Pancreas (tissue), 10 donors: Measurements from ENCODE around the gene FASN. TPM values are rescaled to one million over a fixed set of nuclear protein-coding genes. Genes with fewer than 3 reads are reported as not detected.
A peak's percentile ranks its signal among the peaks of the same experiment; 100 is the strongest.

ENCODE experiments used
- ATAC-seq, 4 donors: fragments of 200-7000 bp; cut with Tn5 transposase; one replicate each; pipeline versions ENCODE4 v1.8.0 to v1.9.1; 2020; ENCODE audit warnings: mild to moderate bottlenecking in 4 of 4, moderate library complexity in 4 of 4
- DNase-seq, 6 donors: peaks; one replicate each; pipeline ENCODE4 v3.0.0-alpha.2; 2020
- FAIRE-seq: peaks from 2 replicates; lab custom pipeline; 2012; peaks lifted over from hg19 to GRCh38; lab: Jason Lieb, UNC
- H3K27ac ChIP-seq, 4 donors: fragments of 200-600 bp; sonication (generic); 1 replicate in 3 of 4; 2 replicates in 1 of 4; pipeline versions ENCODE4 v1.5.0 to v1.8.0; 2020
- H3K27me3 ChIP-seq, 4 donors: fragments of 200-600 bp; one replicate each; pipeline ENCODE4 v1.8.0; 2021
- H3K36me3 ChIP-seq, 3 donors: fragments of 200-600 bp; sonication (generic) in 1 of 3; one replicate each; pipeline versions ENCODE4 v1.5.0 to v1.8.0; 2020 to 2021
- H3K4me1 ChIP-seq, 3 donors: fragments of 200-600 bp; one replicate each; pipeline ENCODE4 v1.8.0; 2021
- H3K4me3 ChIP-seq, 4 donors: fragments of 200-600 bp; sonication (generic) in 2 of 4; one replicate each; pipeline versions ENCODE4 v1.5.0 to v1.8.0; 2020 to 2021
- H3K9me3 ChIP-seq, 4 donors: fragments of 200-600 bp; one replicate each; pipeline ENCODE4 v1.8.0; 2021
- CTCF ChIP-seq, 4 donors: fragments of 200-600 bp; sonication (generic) in 3 of 4; IDR thresholded peaks; one replicate each; pipeline versions ENCODE4 v1.5.0 to v1.8.0; 2021; ENCODE audit warnings: antibody characterized with exemption in 4 of 4
- WGBS, 2 donors: extraction: QIAGEN DNeasy Blood & Tissue Kit; methylation state at CpG; one replicate each; pipeline ENCODE4 v1.1.7; 2013; 5-methylcytosine and 5-hydroxymethylcytosine counted together
- intact Hi-C, 3 donors: fragments of 100-400 bp; cut with DNase I; formaldehyde crosslinking; loops; one replicate each; pipeline versions ENCODE4 v1.11.1 to v1.14.2; 2022
- polyA plus RNA-seq, 2 donors: library from polyadenylated mRNA; stranded (reverse); fragments of 200-250 nt; gene quantifications; one replicate each; pipeline ENCODE4 v1.2.3, GENCODE V29; 2013
- total RNA-seq, 6 donors: library from RNA; stranded (reverse); fragmentation: NEBNext Ultra II Directional in 4 of 6; extraction: Animal tissue kit (Norgen Biotek cat#: 25700) in 4 of 6; gene quantifications; one replicate each; pipeline versions ENCODE4 v1.2.1 to v1.2.4, GENCODE V29; 2021 to 2023
- donor health status: healthy with polysubstance abuse.
- donor health status: DM: no; HTN: no; CAD: no; lungs with moderate emphysema.
- donor health status: DM: no; HTN: no; CAD: no.
- donor health status: control.
- donor health status: control.
- donor health status: Bipolar disorder and iron deficiency.
- donor health status: DM: yes; HTN: yes; CAD: no.
- donor health status: DM: no; HTN: no; CAD: no.
- donor health status: DM: no; HTN: no; CAD: no.
- donor health status: DM: yes; HTN: yes; CAD: no.

The FASN gene
- total and polyA plus RNA-seq, 8 donors = 12.4 to 69.4 (median 31.7) TPM

GRCh38 chr17:82083009-82083408 is 15.0 kb downstream of the FASN start:
- Histone ChIP-seq H3K9me3 (no peaks in the 10 kb centered on the region), H3K27me3 (no peaks in the 10 kb centered on the region), H3K36me3 (peaks cover 0 to 44% (median 26%) of the 10 kb centered on the region in 3 donors), H3K4me1 (no peaks in the 10 kb centered on the region), H3K27ac (no peak overlapping the region), H3K4me3 (no peak overlapping the region)
- TF ChIP-seq CTCF (IDR thresholded peaks at IDR 0.05) = no peak
- intact Hi-C loops = no loop called here
- 94 to 97% methylated on average over 24 of the region's 24 CpGs for WGBS, 2 donors
- DNase-seq (peak in 1 of 6 donors; percentile 64), ATAC-seq (no peak), FAIRE-seq (no peak)

- FAIRE-seq (no peak), DNase-seq (peak in 1 of 6 donors; percentile 77), ATAC-seq (no peak)
- no peaks in the 10 kb centered on the region for H3K9me3 ChIP-seq
- no peak overlapping the region for H3K27ac ChIP-seq
- intact Hi-C loops = no loop called here
- no peak for TF ChIP-seq CTCF (IDR thresholded peaks at IDR 0.05)
- H3K4me3 ChIP-seq = no peak overlapping the region
- H3K4me1 ChIP-seq = no peaks in the 10 kb centered on the region
- H3K36me3 ChIP-seq = peaks cover 0 to 40% (median 21%) of the 10 kb centered on the region in 3 donors
- WGBS, 2 donors = 89 to 94% methylated on average over 17 to 19 of the region's 19 CpGs
- no peaks in the 10 kb centered on the region for H3K27me3 ChIP-seq
Measured at GRCh38 chr17:82082456-82082855, 15.6 kb downstream of the FASN start.

- intact Hi-C loops = no loop called here
- H3K36me3 ChIP-seq = peaks cover 0 to 40% (median 18%) of the 10 kb centered on the region in 3 donors
Measured at GRCh38 chr17:82081966-82082365, 16.1 kb downstream of the FASN start.

GRCh38 chr17:82081546-82081945 is 16.5 kb downstream of the FASN start:
- ATAC-seq (no peak), DNase-seq (no peak), FAIRE-seq (no peak)
- no peak for TF ChIP-seq CTCF (IDR thresholded peaks at IDR 0.05)
- Histone ChIP-seq H3K36me3 (peaks cover 0 to 40% (median 18%) of the 10 kb centered on the region in 3 donors), H3K4me1 (no peaks in the 10 kb centered on the region), H3K9me3 (no peaks in the 10 kb centered on the region), H3K27ac (no peak overlapping the region), H3K4me3 (no peak overlapping the region), H3K27me3 (no peaks in the 10 kb centered on the region)
- intact Hi-C loops = no loop called here
- WGBS, 2 donors = 92 to 96% methylated on average over 18 to 20 of the region's 20 CpGs

More at GRCh38 chr17:82081966-82082365, 16.1 kb downstream of the FASN start:
- no peak for ATAC-seq
- H3K4me1 ChIP-seq = no peaks in the 10 kb centered on the region
- no peaks in the 10 kb centered on the region for H3K27me3 ChIP-seq
- H3K9me3 ChIP-seq = no peaks in the 10 kb centered on the region
- 91 to 92% methylated on average over 18 to 22 of the region's 22 CpGs for WGBS, 2 donors
- DNase-seq = peak in 1 of 6 donors; percentile 71
- no peak for TF ChIP-seq CTCF (IDR thresholded peaks at IDR 0.05)
- H3K27ac ChIP-seq = no peak overlapping the region
- H3K4me3 ChIP-seq = no peak overlapping the region
- no peak for FAIRE-seq

GRCh38 chr17:82080789-82081464 is 17.1 kb downstream of the FASN start:
- intact Hi-C loops = no loop called here
- TF ChIP-seq CTCF (IDR thresholded peaks at IDR 0.05) = no peak
- H3K27me3 ChIP-seq = no peaks in the 10 kb centered on the region
- H3K4me1 ChIP-seq = no peaks in the 10 kb centered on the region
- DNase-seq = peak in 1 of 6 donors; percentile 71
- H3K36me3 ChIP-seq = peaks cover 0 to 34% (median 16%) of the 10 kb centered on the region in 3 donors
- H3K4me3 ChIP-seq = no peak overlapping the region
- ATAC-seq = no peak
- FAIRE-seq = no peak
- no peak overlapping the region for H3K27ac ChIP-seq
- WGBS, 2 donors = 94 to 96% methylated on average over 44 of the region's 44 CpGs
- no peaks in the 10 kb centered on the region for H3K9me3 ChIP-seq
